Fibroblast of gingiva (primary cell): ENCODE measurements around the gene SLC28A3.
A peak's percentile ranks its signal among the peaks of the same experiment; 100 is the strongest.

Experiments
- DNase-seq: peaks from one replicate; pipeline ENCODE4 v3.0.0-alpha.2; 2011; ENCODE audit warnings: low read depth

Gene SLC28A3

GRCh38 chr9:84241817-84242373, 98.7 kb downstream of the SLC28A3 start:
- DNase-seq = no peak

GRCh38 chr9:84239343-84239742, 101.2 kb downstream of the SLC28A3 start:
- no peak for DNase-seq

GRCh38 chr9:84238652-84239051, 101.9 kb downstream of the SLC28A3 start:
- no peak for DNase-seq

- no peak for DNase-seq
These were observed 105.0 kb downstream of the SLC28A3 start for GRCh38 chr9:84235511-84235910.

GRCh38 chr9:84230355-84231145, 110.0 kb downstream of the SLC28A3 start:
- peak; percentile 76 for DNase-seq

GRCh38 chr9:84229191-84229590, 111.4 kb downstream of the SLC28A3 start:
- DNase-seq = no peak

- DNase-seq = no peak
These were observed 112.3 kb downstream of the SLC28A3 start for GRCh38 chr9:84228130-84228720.

GRCh38 chr9:84226126-84226525, 114.4 kb downstream of the SLC28A3 start:
- no peak for DNase-seq
